ENCODE measurements around the gene ZNF611. TPM values are rescaled to one million over a fixed set of nuclear protein-coding genes. Genes with fewer than 3 reads are reported as not detected.
"Not testable (repeated sequence)": the region's sequence is repeated elsewhere in the genome, so short reads cannot be mapped to it uniquely, and the experiment has no call there.

The ZNF611 gene
- polyA plus RNA-seq, 3 donors: 15.3 to 16.7 (median 16.5) TPM

DNA sequence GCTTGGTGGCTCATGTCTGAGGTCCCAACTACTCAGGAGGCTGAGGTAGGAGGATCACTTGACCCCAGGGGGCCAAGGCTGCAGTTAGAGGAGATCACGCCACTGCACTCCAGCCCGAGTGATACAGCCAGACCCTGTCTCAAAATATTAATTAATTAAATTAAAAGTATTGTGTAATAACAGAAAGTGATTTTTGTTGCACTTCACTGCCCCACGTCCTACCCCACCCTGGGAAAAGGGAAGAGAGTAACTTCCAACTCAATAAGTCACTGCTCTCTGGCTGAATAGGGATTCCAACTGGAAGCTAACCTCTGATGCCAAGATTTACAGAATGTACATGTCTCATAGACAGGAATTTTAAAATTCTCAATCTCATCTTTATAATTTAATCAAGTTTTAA lies 47.2 kb downstream of the ZNF611 start:
- DNase-seq (ENCODE audit: low read depth in 3 of 3, low spot score in 2 of 3): no peak

DNA sequence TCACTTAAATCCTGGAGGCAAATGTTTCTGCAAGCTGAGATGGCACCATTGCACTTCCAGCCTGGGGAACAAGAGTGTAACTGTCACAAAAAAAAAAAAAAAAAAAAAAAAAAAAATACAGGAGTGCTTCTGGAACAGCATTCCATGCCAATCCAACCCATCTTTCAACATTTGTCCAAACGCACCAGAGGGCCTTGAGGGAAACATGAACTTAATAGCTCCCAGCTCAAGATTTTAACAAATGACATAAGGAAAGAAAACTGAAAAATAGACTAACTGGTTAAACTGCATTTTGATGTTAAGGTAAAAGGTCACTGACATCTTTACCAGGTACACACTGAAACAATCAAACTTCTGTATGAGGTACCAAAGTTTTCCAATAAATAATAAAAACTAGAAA lies 49.0 kb downstream of the ZNF611 start:
- DNase-seq (ENCODE audit: low read depth in 3 of 3, low spot score in 2 of 3): no peak

DNA sequence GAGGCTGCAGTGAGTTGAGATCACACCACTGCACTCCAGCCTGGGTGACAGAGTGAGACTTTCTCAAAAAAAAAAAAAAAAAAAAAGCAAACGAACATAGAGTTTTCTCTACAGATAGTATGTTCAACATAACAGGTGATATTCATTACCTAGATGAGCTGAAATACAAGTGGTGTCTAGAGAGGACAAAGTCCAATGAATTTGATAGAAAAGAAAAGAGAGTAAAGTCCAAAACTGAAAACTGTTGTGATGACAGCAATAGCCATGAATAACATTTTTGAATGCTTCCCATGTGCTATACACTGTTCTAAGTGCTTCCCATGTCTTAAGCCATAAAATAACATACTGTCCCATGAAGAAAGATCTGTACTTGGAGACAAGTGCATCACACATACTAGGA lies 53.6 kb downstream of the ZNF611 start:
- DNase-seq (ENCODE audit: low read depth in 3 of 3, low spot score in 2 of 3): not testable (repeated sequence)

DNA sequence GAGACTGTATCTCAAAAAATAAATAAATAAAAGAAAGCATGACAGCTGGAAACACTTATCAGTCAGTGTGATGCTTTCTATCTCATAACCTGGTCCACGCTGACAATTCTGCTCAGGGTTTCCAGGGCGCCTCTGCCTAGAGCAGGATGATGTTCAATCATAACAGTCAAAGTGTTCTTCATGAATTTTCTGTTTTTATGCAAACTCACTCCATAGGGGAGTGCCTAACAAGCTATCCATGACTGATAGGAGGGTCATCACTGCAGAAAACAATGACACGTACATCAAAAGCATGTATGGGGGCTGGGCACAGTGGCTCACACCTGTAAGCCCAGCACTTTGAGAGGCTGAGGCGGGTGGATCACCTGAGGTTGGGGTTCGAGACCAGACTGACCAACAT lies 55.2 kb downstream of the ZNF611 start:
- no peak for DNase-seq (ENCODE audit: low read depth in 3 of 3, low spot score in 2 of 3)

DNA sequence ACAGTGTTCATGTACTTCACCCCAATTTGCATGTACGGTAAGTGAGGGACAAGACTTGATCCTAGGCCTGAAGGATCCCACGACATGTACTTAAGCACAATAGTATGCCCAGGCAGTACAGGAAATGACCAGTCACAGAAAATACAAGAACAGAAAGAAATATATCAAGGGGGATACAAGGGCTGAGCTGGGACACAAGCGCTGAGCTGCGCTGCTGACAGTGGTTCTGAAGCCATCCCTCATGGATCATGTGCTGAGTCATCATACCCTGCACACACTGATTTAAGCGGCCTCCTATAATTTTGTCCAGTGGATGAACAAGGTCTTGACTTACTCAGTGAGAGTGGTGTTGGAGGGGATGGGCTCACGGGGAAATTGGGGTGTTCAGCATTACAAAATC lies 59.6 kb downstream of the ZNF611 start:
- not testable (repeated sequence) for DNase-seq (ENCODE audit: low read depth in 3 of 3, low spot score in 2 of 3)

DNA sequence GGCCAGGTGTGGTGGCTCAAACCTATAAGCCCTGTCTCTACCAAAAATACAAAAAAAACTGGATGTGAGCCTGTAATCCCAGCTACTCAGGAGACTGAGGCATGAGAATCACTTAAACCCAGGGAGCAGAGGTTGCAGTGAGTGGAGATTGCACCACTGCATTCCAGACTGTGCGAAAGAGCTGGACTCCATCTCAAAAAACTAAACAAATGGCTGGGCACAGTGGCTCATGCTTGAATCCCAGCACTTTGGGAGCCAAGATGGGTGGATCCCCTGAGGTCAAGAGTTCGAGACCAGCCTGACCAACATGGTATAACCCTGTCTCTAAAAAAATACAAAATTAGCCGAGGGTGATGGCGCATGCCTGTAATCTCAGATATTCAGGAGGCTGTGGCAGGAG lies 61.8 kb downstream of the ZNF611 start:
- no peak for DNase-seq (ENCODE audit: low read depth in 3 of 3, low spot score in 2 of 3)

DNA sequence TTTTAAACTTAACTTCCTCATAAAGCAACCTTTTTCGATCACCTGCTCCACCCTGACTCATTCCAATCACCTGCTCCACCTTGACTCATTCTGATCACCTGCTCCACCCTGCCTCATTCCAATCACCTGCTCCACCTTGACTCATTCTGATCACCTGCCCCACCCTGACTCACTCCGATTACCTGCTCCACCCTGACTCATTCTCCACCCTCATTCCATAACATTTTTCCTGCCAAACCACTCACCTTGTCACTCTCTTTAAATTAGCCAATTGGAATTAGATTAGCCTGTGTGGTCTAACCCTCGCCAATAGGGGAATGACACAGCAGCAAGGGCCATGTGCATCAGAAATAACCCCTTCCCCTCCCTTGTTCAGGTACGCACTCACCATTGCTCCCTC lies 64.8 kb downstream of the ZNF611 start:
- DNase-seq (ENCODE audit: low read depth in 3 of 3, low spot score in 2 of 3): no peak

DNA sequence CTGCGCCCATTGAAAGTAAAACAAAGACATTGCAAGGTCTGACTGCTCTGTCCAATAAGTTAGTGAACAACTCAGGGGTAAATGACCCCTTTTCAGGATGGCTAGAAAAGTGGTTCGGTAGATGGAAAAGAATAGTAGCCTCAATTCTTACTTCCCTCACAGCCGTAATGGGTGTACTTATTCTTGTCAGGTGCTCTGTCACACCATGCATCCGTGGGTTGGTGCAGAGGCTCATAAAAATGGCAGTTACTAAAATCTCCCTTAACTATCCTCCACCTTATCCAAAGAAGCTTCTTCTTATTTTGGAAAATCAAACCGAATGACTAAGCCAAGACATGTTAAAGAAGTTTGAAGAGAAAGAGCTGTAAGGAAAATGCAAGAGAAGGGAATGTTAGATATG lies 65.3 kb downstream of the ZNF611 start:
- no peak for DNase-seq (ENCODE audit: low read depth in 3 of 3, low spot score in 2 of 3)

DNA sequence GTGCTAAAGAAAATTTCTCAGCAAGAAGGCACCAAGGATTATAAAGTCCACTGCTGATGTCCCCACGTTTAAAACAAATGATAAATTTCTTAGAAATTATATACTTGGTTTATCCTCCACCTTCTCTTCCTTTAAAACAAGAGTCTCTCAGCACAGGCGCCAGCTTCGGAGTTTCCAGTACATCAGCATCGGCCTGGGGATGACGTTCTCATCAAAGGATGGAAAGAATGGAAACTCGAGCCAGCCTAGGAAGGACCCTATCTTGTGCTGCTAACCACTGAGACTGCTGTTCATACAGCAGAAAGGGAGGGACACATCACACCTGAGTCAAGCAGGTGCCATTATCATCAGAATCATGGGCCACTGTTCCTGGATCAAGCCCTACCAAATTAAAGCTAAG lies 66.9 kb downstream of the ZNF611 start:
- no peak for DNase-seq (ENCODE audit: low read depth in 3 of 3, low spot score in 2 of 3)

DNA sequence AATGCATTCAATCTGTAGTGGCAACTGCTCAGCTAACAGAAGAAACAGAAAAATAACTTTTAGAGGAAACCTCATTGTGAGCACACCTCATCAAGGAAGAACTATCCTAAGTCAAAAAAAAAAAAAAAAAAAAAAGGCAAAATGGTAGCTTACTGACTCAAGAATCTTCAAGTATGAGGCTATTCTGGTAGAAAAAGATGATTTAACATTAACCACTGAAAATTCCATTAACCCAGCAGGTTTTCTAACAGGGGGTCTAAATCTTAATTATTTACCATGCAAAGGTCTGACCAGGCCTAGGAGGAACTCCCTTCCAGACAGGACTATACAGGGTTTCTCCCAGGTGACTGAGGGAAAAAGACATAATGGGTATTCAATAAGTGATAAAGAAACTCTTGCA lies 68.3 kb downstream of the ZNF611 start:
- DNase-seq (ENCODE audit: low read depth in 3 of 3, low spot score in 2 of 3): no peak

DNA sequence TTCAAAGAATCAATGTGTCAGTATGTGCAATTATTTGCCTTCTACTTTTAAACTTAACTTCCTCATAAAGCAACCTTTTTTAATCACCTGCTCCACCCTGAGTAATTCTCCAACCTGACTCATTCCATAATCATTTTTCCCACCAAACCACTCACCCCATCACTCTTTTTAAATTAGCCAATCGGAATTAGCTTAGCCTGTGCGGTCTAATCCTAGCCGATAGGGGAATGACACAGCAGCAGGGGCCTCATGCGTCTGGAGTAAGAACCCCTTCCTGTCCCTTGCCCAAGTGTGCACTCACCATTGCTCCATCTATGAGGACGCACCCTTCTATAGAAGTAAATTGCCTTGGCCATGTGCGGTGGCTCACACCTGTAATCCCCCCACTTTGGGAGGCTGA lies 69.3 kb downstream of the ZNF611 start:
- no peak for DNase-seq (ENCODE audit: low read depth in 3 of 3, low spot score in 2 of 3)

DNA sequence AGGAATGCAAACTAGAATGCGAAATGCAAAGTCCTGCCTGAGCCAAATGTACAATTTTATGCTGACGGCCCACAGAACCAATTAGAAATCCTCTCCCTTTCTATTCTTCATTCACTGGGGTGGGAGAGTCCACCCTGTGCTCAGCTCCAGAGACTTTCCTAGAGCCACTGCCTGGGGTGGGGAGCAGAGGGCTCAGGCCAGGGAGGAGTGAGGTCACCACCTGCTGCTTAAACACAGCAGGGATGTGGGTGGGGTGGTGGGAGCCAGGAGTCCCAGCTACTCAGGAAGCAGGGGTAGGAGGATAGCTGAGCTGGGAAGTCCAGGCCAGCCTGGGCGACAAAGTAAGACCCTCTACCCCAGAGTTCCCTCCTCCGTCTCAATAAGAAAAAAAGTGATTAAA lies 69.8 kb downstream of the ZNF611 start:
- no peak for DNase-seq (ENCODE audit: low read depth in 3 of 3, low spot score in 2 of 3)

DNA sequence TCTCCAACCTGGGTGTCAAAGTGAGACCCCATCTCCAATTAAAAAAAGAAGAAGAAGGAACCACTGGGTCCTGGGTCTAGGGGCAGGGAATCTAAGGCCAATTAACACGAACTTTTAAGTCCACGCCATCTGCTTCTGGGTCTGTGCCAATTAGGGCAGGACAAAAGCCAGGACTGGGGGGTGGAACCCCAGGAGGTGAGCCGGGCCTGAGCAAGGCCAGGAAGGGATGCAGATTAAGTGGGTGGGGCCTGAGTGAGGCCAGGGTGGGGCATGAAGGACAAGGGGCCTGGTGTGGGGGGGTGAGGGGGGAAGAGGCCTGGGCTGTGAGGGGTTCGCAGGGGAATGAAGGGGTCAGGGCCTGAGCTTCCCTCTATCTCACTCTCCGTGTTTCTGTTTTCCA lies 70.4 kb downstream of the ZNF611 start:
- no peak for DNase-seq (ENCODE audit: low read depth in 3 of 3, low spot score in 2 of 3)

DNA sequence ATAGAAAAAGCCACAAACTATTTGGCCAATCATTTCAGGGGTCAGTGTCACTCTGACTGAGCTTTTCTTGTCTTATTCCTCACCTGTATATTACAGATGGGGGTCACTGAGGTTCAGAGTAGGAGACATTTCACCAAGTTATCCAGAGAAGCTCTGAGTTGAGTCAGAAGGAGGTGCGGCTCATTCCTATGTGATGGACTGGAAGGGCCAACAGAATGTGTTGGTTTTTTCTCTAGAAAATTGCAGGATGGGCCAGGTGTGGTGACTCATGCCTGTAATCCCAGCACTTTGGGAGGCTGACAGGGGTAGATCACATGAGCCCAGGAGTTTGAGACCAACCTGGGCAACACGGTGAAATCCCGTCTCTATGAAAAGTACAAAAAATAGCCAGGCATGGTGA lies 72.2 kb downstream of the ZNF611 start:
- no peak for DNase-seq (ENCODE audit: low read depth in 3 of 3, low spot score in 2 of 3)

DNA sequence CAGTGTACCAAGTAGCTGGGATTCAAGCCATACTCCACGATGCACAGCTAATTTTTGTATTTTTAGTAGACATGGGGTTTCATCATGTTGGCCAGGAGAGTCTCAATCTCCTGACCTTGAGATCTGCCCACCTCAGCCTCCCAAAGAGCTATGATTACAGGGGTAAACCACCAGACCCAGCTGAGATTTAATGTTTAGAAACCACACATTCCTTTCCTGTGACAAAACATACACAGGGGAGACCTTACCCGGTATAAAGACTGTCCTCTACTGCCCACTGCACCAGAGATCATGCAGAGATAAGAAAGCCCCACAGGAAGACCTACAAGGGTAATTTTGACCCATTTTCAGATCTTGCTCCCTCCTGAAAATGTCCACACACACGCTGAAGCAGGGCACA lies 73.9 kb downstream of the ZNF611 start:
- DNase-seq (ENCODE audit: low read depth in 3 of 3, low spot score in 2 of 3): no peak

DNA sequence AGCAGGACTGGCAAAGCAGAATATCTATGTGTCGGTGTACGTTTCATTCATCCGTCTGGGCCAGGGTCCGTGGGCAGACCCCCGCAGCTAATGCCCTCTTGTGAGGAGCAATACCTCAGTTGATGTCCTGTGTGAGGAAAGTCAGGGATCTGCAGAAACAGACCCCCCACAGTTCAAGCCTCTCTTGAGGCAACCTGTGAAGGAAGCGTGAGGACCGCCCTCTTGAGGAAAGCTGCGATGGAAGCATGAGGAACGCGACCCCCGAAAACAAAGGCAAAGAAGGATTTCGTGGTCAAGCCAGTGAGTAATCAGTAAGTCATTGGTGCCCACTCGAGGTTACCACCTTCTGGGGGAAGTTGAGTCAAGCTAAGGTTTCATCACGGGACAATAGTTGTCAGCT lies 75.8 kb downstream of the ZNF611 start:
- no peak for DNase-seq (ENCODE audit: low read depth in 3 of 3, low spot score in 2 of 3)

DNA sequence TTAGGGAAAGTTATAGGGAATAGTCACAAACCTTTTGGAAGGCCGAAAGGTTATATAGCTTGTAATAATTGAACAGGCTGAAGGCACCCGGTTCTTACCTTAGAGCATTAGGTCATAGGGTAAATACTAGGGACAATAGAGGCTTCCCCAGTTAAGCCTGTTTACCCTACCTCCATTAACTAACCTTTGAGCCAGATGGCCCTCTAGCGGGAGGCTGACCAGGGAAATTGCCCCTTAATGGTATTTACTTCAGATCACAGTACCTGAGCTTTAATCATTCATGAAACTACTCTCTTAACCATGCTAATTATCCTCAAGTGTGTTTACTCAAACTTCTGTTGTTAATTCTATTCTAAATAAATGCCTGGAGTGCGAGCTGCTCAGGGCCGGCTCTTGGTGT lies 76.2 kb downstream of the ZNF611 start:
- DNase-seq (ENCODE audit: low read depth in 3 of 3, low spot score in 2 of 3): no peak

DNA sequence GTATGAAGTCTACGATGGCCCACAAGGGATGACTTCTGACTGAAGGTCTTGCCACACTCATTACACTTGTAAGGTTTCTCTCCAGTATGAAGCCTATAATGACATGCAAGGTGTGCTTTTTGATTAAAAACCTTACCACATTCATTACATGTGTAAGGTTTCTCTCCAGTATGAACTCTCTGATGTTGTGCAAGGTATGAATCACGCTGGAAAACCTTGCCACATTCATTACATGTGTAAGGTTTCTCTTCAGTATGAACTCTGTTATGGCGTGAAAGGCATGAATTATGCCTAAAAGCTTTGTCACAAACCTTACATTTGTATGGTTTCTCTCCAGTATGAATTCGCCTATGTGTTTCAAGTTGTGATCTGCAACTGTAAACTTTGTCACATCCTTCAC lies 81.7 kb downstream of the ZNF611 start:
- no peak for DNase-seq (ENCODE audit: low read depth in 3 of 3, low spot score in 2 of 3)

Other genes with a start within 250 kb of the ZNF611 start
- gene ZNF808, start 207.4 kb downstream of the ZNF611 start, polyA plus RNA-seq (ENCODE audit: insufficient read length in 3 of 3): 10 to 100 TPM in 2 of 3 donors, 1 to 10 TPM in 1; 9.0 to 11.1 (median 10.7) TPM
- gene ZNF701, start 164.8 kb downstream of the ZNF611 start, polyA plus RNA-seq (ENCODE audit: insufficient read length in 3 of 3): 10 to 100 TPM; 13.9 to 17.9 (median 16.5) TPM
- 10 to 100 TPM; 68.0 to 80.3 (median 69.9) TPM for gene ZNF83, start 96.7 kb downstream of the ZNF611 start, polyA plus RNA-seq (ENCODE audit: insufficient read length in 3 of 3)
- gene ZNF600, start 51.7 kb upstream of the ZNF611 start, polyA plus RNA-seq (ENCODE audit: insufficient read length in 3 of 3): 1 to 10 TPM; 5.7 to 9.5 (median 7.1) TPM
- 10 to 100 TPM; 22.8 to 26.6 (median 24.6) TPM for gene ZNF28, start 86.6 kb upstream of the ZNF611 start, polyA plus RNA-seq (ENCODE audit: insufficient read length in 3 of 3)
- 10 to 100 TPM; 35.2 to 36.3 (median 35.5) TPM for gene ZNF468, start 122.6 kb upstream of the ZNF611 start, polyA plus RNA-seq (ENCODE audit: insufficient read length in 3 of 3)
- gene ZNF320, start 162.6 kb upstream of the ZNF611 start, polyA plus RNA-seq (ENCODE audit: insufficient read length in 3 of 3): 10 to 100 TPM; 15.7 to 20.1 (median 18.0) TPM
- gene ZNF888, start 188.4 kb upstream of the ZNF611 start, polyA plus RNA-seq (ENCODE audit: insufficient read length in 3 of 3): 10 to 100 TPM; 11.9 to 12.0 (median 12.0) TPM
- gene ZNF816, start 227.8 kb upstream of the ZNF611 start, polyA plus RNA-seq (ENCODE audit: insufficient read length in 3 of 3): 10 to 100 TPM; 14.4 to 18.5 (median 16.0) TPM

Data from right renal cortex interstitium (tissue), 3 donors.